HepG2 (cell line): Measurements from ENCODE around the gene IFI35. TPM values are rescaled to one million over a fixed set of nuclear protein-coding genes. Genes with fewer than 3 reads are reported as not detected.
A peak's percentile ranks its signal among the peaks of the same experiment; 100 is the strongest.

ENCODE experiments used
- CCAR2 ChIP-seq: fragments of 200-400 bp; formaldehyde crosslinking; optimal IDR thresholded peaks from 2 replicates; pipeline ENCODE3; 2018; ENCODE audit warnings: low read depth, mild to moderate bottlenecking, low read length, moderate library complexity
- CENPBD1 ChIP-seq: sonication (generic); formaldehyde crosslinking; IDR thresholded peaks from 2 replicates; pipeline ENCODE4 v1.8.0; 2022; ENCODE audit warnings: missing genetic modification reagents, low read depth, mild to moderate bottlenecking, borderline replicate concordance
- FOXM1 ChIP-seq: sonication (generic); formaldehyde crosslinking; IDR thresholded peaks from 2 replicates; pipeline ENCODE4 v1.5.0; 2020; ENCODE audit warnings: missing genetic modification reagents
- KDM3A ChIP-seq: IDR thresholded peaks from 2 replicates; pipeline ENCODE4 v1.6.1; 2018; ENCODE audit warnings: low read depth, missing compliant biosample characterization
- MAX ChIP-seq: IDR thresholded peaks from 2 replicates; pipeline ENCODE4 v1.6.1; 2012; ENCODE audit warnings: inconsistent platforms
- MXD3 ChIP-seq: IDR thresholded peaks from 2 replicates; pipeline ENCODE4 v1.6.1; 2016; ENCODE audit warnings: mild to moderate bottlenecking, missing biosample characterization, missing genetic modification reagents
- POGK ChIP-seq: sonication (generic); formaldehyde crosslinking; conservative IDR thresholded peaks from 2 replicates; pipeline ENCODE4 v1.8.0; 2022; ENCODE audit warnings: mild to moderate bottlenecking, moderate library complexity, missing genetic modification reagents
- PPARG ChIP-seq: conservative IDR thresholded peaks from 2 replicates; pipeline ENCODE4 v1.6.1; 2016; ENCODE audit warnings: missing biosample characterization, missing genetic modification reagents
- RFX1 ChIP-seq: fragments of 450-650 bp; IDR thresholded peaks from 2 replicates; pipeline ENCODE4 v1.6.1; 2017
- THAP9 ChIP-seq: sonication (generic); formaldehyde crosslinking; IDR thresholded peaks from 2 replicates; pipeline ENCODE4; 2020; ENCODE audit warnings: missing genetic modification reagents, mild to moderate bottlenecking, borderline replicate concordance
- ZMYM2 ChIP-seq: sonication (generic); formaldehyde crosslinking; IDR thresholded peaks from 2 replicates; pipeline ENCODE4 v1.8.0; 2022; ENCODE audit warnings: mild to moderate bottlenecking, missing genetic modification reagents
- ZNF337 ChIP-seq: sonication (generic); formaldehyde crosslinking; IDR thresholded peaks from 2 replicates; pipeline ENCODE4 v1.5.1; 2020; ENCODE audit warnings: missing genetic modification reagents, low read depth, mild to moderate bottlenecking, borderline replicate concordance
- ZNF441 ChIP-seq: sonication (generic); formaldehyde crosslinking; IDR thresholded peaks from 2 replicates; pipeline ENCODE4 v1.7.0; 2021; ENCODE audit warnings: missing genetic modification reagents, borderline replicate concordance
- ZNF557 ChIP-seq: sonication (generic); formaldehyde crosslinking; IDR thresholded peaks from 2 replicates; pipeline ENCODE4 v1.4.0; 2020; ENCODE audit warnings: missing genetic modification reagents
- ZNF567 ChIP-seq: sonication (generic); formaldehyde crosslinking; IDR thresholded peaks from 2 replicates; pipeline ENCODE4 v1.8.1; 2023; ENCODE audit warnings: mild to moderate bottlenecking, missing genetic modification reagents, borderline replicate concordance
- ZNF839 ChIP-seq: sonication (generic); formaldehyde crosslinking; IDR thresholded peaks from 2 replicates; pipeline ENCODE4 v1.4.0; 2020; ENCODE audit warnings: missing genetic modification reagents, mild to moderate bottlenecking, borderline replicate concordance
- ZNF883 ChIP-seq: sonication (generic); formaldehyde crosslinking; IDR thresholded peaks from 2 replicates; pipeline ENCODE4 v1.5.1; 2020; ENCODE audit warnings: mild to moderate bottlenecking, missing genetic modification reagents; ENCODE audit errors: not compliant biosample characterization
- ZSCAN29 ChIP-seq: sonication (generic); formaldehyde crosslinking; conservative IDR thresholded peaks from 2 replicates; pipeline ENCODE4 v1.4.0; 2020; ENCODE audit warnings: mild to moderate bottlenecking, missing genetic modification reagents
- ZSCAN30 ChIP-seq: sonication (generic); formaldehyde crosslinking; IDR thresholded peaks from 2 replicates; pipeline ENCODE4 v1.5.0; 2020; ENCODE audit warnings: mild to moderate bottlenecking, missing genetic modification reagents
- ZSCAN9 ChIP-seq: IDR thresholded peaks from 2 replicates; pipeline ENCODE4 v1.6.1; 2016; ENCODE audit warnings: borderline replicate concordance
- polyA plus RNA-seq, 8 experiments: library from polyadenylated mRNA; depleted of rRNA in 3 of 8; stranded (reverse) in 7 of 8; unstranded in 1 of 8; fragments of >200 nt; fragmentation: Illumina TruSeq in 4 of 8; extraction: Trizol in 4 of 8; gene quantifications; 2 replicates each; pipeline versions ENCODE4 v1.2.1 to v1.2.3, GENCODE V29; 2011 to 2016; ENCODE audit warnings: low read depth in 4 of 8, missing spikeins in 1 of 8, mixed read lengths in 1 of 8; ENCODE audit not compliant: insufficient read depth in 1 of 8
- total RNA-seq, 5 experiments: library from RNA; depleted of rRNA; stranded (reverse); fragments of >200 nt; fragmentation: Illumina TruSeq; extraction: Trizol; gene quantifications; 2 replicates each; pipeline ENCODE4 v1.2.3, GENCODE V29; 2016; ENCODE audit warnings: low read depth in 1 of 5
- TF ChIP-seq, protein P1 (sequence below): sonication (generic); formaldehyde crosslinking; IDR thresholded peaks from 2 replicates; pipeline ENCODE4 v1.8.0; 2022; ENCODE audit warnings: mild to moderate bottlenecking, missing genetic modification reagents, moderate library complexity
- TF ChIP-seq, protein P2 (sequence below): IDR thresholded peaks from 2 replicates; pipeline ENCODE4 v1.6.1; 2016; ENCODE audit warnings: missing compliant biosample characterization, missing genetic modification reagents, borderline replicate concordance

IFI35 gene
- total and polyA plus RNA-seq, 2 of the 13 experiments (the other 11 are each of a cell fraction or from before 2014, with no cell fraction given): 28.9 to 38.1 TPM

DNA sequence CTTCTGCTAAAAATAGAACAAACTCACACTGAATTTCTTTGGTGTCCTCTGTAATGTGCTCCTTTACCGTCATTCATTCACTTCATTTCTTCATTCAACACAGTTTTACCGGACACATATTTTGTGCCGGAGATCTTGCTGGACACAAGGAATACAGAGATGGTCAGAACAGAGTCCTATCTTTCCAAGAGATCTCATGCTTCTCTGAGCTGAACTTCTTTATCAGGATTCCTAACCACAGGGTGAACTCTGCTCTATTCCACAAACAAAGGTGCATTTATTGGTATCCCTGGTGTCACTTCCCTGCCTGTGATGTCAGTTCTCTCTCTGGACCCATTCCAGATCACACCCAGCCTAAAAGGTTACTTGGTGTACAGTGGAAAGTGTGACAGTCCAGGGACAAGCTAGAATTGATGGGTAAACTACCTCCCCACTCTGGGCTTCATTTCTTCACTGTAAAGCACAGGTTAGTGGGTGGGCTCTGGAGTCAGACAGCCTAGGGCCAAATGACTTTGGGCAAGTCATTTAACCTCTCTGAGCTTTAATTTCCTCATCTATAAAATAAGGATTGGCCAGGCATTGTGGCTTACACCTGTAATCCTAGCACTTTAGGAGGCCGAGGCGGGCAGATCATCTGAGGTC, 4.2 kb downstream of the IFI35 start (continued):
- TF ChIP-seq THAP9 (CRISPR knock-in tag): no peak
- TF ChIP-seq ZSCAN29 (CRISPR knock-in tag): no peak
- TF ChIP-seq PPARG (CRISPR knock-in tag): peak; percentile 95
- peak; percentile 60; the same call in 1 of the 2 replicates for TF ChIP-seq ZNF337 (CRISPR knock-in tag)
- no peak for TF ChIP-seq MXD3 (CRISPR knock-in tag)
- no peak for TF ChIP-seq RFX1
- TF ChIP-seq ZNF883 (CRISPR knock-in tag): no peak
- TF ChIP-seq ZNF441 (CRISPR knock-in tag): no peak
- no peak for TF ChIP-seq ZNF557
- TF ChIP-seq ZSCAN9 (CRISPR knock-in tag): peak; percentile 96; the same call in 1 of the 2 replicates
- TF ChIP-seq CCAR2: no peak
- no peak for TF ChIP-seq FOXM1 (CRISPR knock-in tag)
- peak; percentile 19; the same call in 1 of the 2 replicates for TF ChIP-seq ZMYM2
- TF ChIP-seq CENPBD1 (CRISPR knock-in tag): no peak; the same call in 1 of the 2 replicates
- no peak for TF ChIP-seq ZNF567 (CRISPR knock-in tag)
- TF ChIP-seq, protein P1, sequence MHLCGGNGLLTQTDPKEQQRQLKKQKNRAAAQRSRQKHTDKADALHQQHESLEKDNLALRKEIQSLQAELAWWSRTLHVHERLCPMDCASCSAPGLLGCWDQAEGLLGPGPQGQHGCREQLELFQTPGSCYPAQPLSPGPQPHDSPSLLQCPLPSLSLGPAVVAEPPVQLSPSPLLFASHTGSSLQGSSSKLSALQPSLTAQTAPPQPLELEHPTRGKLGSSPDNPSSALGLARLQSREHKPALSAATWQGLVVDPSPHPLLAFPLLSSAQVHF (CRISPR knock-in tag): no peak
- TF ChIP-seq, protein P2, sequence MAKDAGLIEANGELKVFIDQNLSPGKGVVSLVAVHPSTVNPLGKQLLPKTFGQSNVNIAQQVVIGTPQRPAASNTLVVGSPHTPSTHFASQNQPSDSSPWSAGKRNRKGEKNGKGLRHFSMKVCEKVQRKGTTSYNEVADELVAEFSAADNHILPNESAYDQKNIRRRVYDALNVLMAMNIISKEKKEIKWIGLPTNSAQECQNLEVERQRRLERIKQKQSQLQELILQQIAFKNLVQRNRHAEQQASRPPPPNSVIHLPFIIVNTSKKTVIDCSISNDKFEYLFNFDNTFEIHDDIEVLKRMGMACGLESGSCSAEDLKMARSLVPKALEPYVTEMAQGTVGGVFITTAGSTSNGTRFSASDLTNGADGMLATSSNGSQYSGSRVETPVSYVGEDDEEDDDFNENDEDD (CRISPR knock-in tag): no peak
- TF ChIP-seq KDM3A (CRISPR knock-in tag): no peak
- peak; percentile 67; the same call in 1 of the 2 replicates for TF ChIP-seq POGK (CRISPR knock-in tag)
- TF ChIP-seq MAX: peak; percentile 73
- TF ChIP-seq ZNF839 (CRISPR knock-in tag): no peak
- TF ChIP-seq ZSCAN30: no peak
